Central memory CD4-positive, alpha-beta T cell (primary cell): Measurements from ENCODE around the gene KRT39.
"Not testable (repeated sequence)": the region's sequence is repeated elsewhere in the genome, so short reads cannot be mapped to it uniquely, and the experiment has no call there.

ENCODE experiments used
- DNase-seq: peaks from one replicate; pipeline ENCODE4 v3.0.0; 2022
- total RNA-seq, 3 experiments: gene quantifications; one replicate each; lab custom pipeline; 2026; lab: John Stamatoyannopoulos, UW

KRT39 gene
- 0 reads per million in 3 experiments for total RNA-seq

DNA sequence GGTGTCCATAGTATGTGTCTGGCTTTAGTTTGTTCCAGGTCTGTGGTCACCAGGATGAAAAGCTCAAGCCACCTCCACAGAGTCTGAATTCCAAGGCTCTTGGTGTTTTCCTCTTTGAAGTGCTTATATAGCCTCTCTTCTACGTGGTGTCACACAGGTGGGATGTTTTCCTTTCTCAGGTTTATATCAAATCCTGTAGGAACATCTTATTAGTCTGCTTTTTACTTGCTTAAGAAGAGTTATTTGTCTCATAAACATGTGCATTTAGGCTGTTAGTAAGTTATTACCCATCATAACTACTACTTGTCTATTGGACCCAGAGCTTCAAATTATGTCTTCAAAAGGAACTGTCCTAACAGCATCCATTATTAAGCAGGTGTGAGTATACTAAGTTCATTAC lies at the start of gene KRT39:
Gene KRT39, minus strand, starts transcription at position 101 of the 400 bp plus-strand sequence. Its CDS starts 92 bp downstream, at position 9.
- no peak for DNase-seq

DNA sequence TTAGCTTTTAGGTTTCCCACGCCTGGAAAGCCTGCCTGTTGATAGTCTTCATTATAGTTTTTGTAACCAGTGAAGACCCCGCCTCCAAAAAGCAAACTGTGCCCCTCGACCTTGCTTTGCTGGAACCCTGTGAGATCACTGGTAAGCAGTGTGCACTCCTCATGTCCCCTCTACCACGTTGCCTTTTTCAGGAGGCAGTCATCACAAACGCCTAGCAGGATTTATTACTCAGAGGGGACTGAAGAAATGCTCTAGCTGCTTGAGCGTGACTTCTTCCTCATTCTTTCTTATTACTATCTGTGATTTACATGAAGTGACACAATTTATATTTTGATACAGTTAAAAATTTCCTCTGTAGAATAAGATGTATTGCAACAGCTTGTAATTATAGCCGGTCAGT lies 48.7 kb upstream of the KRT39 start:
- DNase-seq = no peak

DNA sequence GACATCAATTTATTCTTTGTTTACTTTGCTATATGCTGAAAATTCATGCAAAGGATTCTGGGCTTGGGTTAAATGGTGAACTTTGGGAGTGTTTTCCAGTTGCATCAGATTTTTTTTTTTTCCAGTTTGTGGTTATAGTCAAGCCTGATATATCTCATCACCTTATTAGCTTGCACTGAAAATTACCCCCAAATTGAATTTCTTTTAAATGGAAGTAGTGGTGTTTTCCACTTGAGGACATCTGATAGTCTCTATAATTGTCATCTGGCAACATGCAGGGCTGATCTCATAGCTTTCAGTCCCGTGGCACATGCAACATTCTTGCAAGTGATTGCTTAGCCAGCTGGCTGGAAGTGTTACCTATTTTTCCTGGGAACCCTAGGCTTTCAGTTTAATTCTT lies 46.9 kb upstream of the KRT39 start:
- DNase-seq = no peak

DNA sequence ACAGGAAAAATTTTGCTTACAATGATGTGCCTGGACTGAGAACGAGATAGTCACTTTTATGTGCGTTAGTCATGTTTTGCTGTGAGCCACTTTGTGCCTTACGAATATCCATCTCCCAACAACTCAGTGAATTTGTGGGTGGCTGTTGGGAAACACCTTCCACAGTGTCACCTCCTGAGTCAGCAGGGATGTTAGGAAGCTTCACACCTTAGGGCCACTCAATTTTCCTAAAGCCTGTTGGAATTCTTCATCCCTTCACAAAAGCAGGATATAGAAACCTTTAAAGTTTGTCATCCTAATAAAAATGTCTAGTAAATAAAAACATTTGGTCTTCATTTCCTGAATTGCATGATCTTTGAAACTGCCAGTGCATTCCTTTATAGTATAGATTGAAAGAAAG lies 46.4 kb upstream of the KRT39 start:
- no peak for DNase-seq

DNA sequence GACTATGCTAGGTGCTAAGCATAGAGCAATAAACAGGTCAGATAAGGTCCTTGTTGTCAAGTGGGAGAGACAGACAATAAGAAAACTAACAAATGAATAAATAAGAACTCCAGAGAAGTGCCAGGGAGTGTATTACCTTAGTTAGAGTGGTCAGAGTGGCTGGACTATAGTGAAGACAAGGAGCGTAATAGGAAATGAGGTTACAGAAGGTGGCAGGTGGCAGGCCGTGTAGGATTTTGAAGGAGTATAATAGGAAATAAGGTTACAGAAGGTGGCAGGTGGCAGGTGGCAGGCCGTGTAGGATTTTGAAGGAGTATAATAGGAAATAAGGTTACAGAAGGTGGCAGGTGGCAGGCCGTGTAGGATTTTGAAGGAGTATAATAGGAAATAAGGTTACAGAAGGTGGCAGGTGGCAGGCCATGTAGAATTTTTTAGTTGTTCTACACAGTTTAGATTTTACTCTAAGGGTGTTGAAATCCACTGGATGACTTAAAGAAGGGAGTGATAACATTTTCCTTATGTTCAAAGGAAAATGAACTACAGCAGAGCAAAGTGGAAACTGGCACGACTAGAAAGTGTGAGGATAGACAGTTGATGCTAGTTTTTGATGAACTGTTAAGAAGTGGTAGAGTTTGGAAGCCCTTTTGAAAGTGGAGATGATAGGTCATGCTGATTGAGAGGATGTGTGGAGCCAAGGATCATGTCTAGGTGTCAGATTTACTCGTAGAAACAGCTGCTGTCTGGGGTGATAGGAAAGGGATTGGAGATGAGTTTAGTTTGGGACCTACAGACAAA lies 45.8 kb upstream of the KRT39 start:
- DNase-seq = no peak

DNA sequence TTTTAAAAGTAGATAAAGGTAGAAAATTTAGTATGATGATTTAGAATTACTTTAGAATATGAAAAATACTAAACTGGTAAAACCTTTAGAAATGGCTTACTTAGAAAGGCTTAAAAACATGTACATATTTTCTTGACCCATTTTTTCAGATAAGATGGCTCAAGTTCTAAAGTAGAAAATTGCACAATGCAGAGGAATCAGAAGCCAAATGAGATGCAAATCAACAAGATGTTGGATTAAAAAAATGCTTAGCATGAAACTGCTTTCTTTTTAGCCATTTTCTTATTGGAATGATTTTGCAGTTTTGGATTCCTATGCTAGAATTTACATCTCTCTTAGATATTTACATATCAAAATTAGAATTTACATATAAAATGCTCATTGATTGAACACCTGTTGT lies 43.7 kb upstream of the KRT39 start:
- DNase-seq = no peak

DNA sequence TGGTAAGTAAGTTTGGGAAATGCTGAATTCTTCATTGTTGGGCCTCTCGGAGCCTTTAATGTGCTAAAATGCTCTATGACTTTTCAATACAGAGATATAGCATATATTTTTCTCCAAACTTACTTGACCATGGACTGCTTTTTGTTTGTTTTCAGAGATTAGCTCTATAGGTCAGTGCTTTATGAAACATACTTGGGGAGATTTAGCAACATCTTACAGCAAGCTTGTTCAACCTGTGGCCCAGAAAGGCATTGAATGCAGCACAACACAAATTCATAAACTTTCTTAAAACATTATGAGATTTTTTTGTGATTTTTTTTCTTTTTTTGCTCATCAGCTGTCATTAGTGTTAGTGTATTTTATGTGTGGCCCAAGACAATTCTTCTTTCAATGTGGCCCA lies 43.2 kb upstream of the KRT39 start:
- DNase-seq = no peak

DNA sequence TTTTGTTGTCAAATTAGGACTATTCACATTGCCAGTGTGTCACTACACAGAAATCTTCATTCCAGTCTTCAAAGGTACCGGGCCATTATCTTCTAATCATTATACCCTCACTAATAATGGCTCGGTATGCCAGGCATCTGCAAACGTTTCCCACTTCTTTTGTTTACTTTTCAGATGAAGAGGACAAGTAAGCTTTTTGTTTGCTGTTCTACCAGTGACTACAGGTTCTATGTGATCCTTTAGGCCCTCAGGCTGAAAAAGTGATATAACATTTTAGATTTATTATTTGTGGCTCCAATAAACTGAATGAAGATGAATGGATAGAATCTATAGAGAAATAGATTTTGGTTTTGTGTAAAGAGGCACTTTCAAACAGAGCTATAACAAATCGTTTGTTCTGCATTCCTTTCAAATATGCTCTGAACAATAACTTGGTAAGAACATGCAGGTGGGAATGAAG lies 42.6 kb upstream of the KRT39 start:
- no peak for DNase-seq

DNA sequence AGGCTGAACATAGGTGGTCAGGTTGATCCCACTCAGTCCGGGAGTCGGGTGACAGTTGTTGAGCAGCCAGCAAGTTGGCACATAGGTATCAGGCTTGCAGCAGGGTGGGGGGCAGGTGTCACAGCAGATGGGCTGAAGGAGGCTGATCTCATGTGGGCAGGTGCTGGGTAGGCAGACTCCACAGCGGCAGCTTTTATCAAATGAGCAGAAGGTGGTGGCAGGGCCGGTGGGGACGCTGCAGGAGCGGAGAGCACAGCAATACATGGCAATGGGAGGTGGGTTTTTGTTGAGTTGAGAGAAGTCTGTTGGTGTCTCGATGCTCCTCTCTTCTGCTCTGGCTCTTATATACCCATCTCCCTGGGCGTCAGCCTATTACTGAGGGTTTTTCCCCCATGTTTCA lies 42.1 kb upstream of the KRT39 start, which contains the start of gene KRTAP3-1:
Gene KRTAP3-1, minus strand, starts transcription at position 318 of the 400 bp plus-strand sequence. Its CDS starts 54 bp downstream, at position 264.
- no peak for DNase-seq

DNA sequence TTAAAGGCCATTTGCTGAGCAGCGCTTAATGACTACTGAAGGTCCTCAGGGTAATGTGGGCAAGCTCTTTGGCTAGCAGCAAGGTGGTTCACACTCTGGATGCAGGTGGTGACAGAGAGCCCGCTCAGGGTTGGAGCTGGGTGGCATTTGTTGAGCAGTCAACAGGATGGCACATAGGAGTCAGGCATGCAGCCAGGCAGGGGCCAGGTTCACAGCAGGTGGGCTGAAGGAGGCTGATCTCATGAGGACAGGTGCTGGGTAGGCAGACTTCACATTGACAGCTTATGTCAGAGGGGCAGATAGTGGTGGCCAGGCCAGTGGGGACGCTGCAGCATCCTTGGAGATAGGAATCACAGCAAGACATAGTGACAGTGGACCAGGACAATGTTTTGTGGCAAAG lies 37.6 kb upstream of the KRT39 start:
- no peak for DNase-seq

DNA sequence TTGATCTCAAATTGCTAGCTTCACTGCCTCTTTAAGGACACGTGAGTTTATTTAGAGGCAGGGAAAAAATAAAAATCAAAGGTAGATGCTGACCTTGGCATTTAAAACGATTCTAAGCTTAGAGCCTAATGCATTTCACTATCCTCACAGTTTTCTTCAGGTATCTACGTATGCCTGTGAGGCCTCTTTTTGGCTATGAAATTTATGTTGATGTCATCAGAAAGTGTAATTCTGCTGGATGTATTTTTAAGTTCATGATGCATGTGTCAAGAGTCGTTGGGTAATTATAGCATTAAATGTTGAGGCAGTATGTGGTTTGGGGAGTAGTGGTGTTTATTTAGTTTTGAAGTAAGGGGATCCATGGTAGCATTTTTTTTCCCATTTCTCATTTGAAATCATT lies 37.2 kb upstream of the KRT39 start:
- no peak for DNase-seq

DNA sequence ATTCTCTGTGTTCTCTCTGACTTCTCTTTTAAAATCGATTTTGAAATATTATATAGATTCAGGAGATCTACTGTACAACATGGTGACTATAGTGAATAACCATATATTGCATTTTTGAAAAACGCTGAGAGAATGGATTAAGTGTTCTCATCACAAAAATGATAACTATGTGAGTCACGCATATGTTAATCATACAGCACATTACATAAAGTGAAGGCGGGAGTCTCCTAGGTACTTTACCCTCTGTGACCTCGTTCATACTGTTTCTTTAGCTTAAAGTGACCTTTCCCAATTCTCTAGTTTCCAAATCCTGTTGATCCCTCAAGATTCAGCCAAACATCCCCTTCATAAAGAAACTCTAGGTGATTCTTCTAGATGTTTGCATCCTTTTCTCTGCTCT lies 36.1 kb upstream of the KRT39 start:
- DNase-seq = no peak

DNA sequence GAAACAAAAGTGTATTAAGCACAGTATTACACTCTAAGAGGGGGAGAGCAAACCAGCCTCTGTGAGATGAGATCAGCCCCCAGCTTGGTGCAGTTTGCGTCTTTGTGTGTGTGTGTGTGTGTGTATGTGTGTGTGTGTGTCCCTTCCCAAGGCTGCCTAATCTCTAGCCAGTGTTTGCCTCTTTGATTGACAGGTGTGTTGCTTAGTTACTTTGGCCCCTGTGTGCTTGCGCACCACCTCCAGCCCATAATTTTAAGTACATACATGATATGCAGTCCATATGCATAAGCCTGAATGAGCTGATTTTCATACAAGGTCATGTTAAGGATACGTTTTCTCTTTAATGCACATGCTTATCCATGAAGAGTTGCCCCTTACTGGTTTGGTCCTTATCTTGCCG lies 35.0 kb upstream of the KRT39 start:
- no peak for DNase-seq

DNA sequence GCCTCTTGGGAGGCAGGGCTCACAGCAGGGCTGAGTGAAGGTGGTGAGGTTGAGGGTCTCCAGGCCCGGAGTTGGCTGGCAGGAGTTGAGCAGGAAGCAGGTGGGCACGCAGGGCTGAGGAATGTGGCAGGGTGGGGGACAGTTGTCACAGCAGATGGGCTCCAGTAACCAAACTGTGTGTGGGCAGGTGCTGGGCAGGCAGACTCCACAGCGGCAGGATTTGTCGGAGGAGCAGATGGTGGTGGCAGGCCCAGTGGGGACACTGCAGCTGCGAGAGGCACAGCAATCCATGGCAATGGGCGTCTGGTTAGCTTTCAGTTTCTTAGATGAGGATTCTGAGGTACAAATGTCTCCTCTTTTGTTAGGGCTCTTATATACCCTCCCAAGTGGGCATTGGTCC lies 32.8 kb upstream of the KRT39 start, which contains the start of gene KRTAP3-2:
Gene KRTAP3-2, minus strand, starts transcription at position 344 of the 400 bp plus-strand sequence. Its CDS starts 53 bp downstream, at position 291.
- not testable (repeated sequence) for DNase-seq

DNA sequence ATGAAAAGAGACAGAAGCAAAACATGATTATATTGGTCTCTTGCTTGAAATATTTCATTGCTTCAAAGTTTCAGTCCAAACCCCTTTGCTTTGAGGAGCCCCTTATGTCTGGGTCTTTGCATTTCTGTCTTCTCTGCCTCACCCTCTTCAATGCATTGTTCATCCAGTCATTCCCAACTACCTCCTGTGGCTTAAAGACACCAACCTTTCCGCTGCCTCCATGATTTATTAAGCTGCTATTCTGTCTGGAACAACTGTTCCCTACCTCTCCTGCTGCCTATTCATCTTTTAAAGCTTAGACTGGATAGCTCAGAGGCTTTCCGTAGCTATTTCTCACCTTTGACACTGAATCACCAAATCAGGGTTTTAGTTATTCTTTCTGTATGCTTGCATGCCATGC lies 30.6 kb upstream of the KRT39 start:
- DNase-seq = no peak

DNA sequence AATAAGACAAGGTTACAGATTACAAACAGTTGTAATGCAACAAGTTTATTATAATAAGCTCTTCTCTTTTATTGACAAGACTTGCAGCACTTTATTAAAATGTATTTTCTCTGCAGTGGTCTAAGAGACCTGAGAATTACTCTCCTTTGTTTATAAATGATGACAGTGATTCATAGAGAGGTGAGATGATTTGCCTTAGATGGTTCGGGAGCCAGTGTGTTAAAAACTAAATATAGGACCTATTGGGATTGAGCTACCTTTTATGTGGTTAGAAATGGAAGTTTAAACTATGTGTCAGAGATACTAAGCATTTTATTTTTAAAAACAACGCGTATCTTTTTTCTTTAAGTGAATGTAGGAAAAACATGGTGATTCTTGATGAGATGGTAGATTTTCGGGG lies 30.1 kb upstream of the KRT39 start:
- DNase-seq = no peak

DNA sequence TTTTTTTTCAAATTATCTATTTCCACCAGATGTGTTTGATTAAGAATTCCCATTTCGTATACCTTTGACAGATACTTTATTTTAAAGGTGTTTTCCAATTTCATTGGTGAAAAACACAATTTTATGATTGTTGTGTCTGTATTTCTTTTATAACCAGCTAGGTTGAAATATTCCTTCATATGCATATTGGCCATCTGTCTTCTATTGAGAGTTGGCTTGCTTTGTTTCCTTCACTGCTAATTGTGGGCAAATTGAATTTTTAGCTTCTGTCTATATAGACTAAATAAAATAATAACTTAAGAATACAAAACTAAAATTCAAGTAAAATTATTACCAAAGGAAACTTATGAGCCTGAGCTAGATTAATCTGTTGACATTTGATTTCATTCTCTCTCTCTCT lies 28.4 kb upstream of the KRT39 start:
- DNase-seq = no peak

DNA sequence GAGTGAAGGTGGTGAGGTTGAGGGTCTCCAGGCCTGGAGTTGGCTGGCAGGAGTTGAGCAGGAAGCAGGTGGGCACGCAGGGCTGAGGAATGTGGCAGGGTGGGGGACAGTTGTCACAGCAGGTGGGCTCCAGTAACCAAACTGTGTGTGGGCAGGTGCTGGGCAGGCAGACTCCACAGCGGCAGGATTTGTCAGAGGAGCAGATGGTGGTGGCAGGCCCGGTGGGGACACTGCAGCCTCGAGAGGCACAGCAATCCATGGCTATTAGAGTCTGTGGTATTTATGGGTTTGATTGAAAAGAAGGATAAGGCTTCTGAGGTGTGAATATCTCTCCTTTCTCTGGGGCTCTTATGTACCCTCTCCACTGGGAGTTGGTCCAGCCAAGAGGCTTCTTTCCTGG lies 27.1 kb upstream of the KRT39 start, which contains the start of gene KRTAP3-3:
Gene KRTAP3-3, minus strand, starts transcription at position 326 of the 400 bp plus-strand sequence. Its CDS starts 67 bp downstream, at position 259.
- DNase-seq = no peak

DNA sequence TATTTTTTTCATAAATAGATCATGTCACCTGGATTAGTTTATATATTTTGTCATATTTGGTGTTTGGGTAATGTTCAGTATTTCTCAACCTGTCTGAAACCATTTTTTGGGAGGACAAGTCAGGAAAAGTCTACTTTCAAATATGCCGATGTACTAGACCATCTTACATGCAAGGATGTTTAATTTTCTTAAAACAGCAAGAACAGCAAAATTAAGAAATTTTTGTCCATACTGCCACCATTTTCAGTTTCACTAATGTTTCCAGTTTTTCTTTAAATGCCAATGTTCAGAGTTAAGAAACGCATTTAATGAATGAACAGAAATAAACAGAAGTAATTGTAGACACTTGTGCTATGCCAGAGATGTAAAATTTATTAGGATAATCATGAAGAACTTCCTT lies 26.3 kb upstream of the KRT39 start:
- no peak for DNase-seq

DNA sequence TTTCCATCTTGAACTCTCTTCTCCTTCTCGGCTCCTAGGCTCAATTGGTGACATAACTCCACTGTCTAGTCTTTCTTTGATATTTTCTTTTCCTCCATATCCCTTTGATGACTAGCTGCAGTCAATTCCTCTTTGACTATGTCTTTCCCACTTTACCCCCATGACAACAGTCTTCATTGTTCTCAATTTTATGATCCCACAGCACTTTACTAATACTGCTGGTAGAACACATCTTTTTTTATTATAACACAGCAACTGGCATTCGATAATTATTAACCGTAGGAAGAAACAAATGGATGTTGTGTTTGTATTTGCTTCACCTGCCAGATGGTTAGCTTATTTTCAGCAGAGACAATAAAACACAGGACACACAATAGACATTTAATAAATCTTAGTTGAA lies 25.9 kb upstream of the KRT39 start:
- DNase-seq = no peak

DNA sequence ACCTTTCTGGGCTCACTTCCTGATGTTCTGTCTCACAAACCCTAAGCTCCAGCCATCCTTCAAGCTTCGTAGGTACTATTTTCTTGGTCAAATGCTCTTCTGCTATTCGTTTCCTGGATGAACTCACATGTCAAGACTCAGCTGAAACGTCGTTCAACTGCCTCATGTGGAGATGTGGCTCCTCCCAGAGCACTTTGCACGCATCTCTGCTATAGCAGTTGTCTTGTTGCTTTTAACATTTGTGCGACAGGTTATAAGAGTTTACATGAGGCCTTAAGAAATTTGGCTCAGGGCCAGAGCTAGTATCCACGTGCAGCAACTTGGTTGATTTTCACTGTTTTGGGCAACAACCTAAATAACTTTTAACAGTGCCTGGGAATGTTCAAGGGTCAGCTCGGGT lies 20.2 kb upstream of the KRT39 start:
- no peak for DNase-seq

DNA sequence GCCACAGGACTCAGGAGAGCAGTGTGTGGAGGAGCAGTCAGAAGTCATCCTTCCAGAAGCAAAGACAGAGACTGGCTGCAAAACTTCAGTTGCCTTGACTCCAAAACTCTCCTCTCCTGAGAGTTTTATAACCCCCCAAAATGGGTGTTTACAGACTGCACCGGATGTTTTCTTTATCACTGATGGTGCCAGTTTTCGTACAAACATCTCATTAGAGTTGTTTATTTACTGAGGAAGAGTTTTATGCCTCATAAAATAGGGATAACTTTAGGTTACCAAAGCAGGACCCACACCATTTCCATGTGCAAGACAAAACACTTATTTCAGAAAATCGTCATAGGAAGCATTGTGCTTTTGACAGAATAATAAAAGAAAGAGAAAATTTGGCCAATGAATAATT lies 17.5 kb upstream of the KRT39 start, which contains the start of gene KRT40:
Gene KRT40, minus strand, starts transcription at position 101 of the 400 bp plus-strand sequence. Its CDS starts 53 bp downstream, at position 48.
- no peak for DNase-seq

DNA sequence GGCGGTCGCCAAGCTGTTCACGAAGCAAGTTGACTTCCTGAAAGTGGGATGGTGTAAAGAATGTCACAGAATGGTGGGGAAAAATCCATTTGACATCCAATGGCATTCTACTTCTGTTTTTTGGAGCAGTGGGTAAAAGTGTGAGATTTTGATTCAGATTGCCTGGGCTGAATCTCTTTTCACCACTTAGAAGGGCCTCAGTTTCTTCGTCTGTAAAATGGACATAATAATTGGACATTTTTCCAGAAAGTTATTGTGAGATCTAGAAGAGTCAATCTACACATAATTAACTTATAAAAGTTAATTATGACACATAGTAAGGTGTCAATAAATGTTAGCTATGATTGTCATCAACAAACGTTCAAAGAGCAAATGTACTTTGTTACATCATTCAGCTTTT lies 14.4 kb upstream of the KRT39 start:
- DNase-seq = no peak

DNA sequence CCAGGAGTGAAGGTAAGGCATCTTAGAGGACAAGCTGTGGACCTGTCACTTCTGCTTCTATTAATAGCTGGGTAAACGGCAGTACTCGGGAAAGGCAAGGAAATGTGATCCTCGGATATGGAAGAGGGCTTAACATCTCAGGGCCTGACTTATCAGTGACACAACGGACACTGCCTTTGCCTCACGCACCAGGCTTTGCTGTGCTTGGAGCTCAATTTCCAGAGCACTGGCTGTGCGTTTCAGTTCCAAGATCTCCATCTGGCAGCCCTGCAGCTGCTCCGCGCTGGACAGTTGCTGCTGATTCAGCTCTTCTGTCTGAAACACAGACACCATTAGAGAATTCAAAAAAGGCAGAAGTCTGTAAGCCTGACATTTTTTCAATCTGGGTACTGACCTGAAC lies 13.8 kb upstream of the KRT39 start:
- no peak for DNase-seq
